D341Med (cell line): ENCODE results near the gene ZAP70.
A peak's percentile ranks its signal among the peaks of the same experiment; 100 is the strongest.
"Not testable (repeated sequence)": the region's sequence is repeated elsewhere in the genome, so short reads cannot be mapped to it uniquely, and the experiment has no call there.

ENCODE experiments used
- DNase-seq: peaks from one replicate; pipeline ENCODE4 v3.0.0; 2012; ENCODE audit warnings: low spot score

Gene ZAP70

DNA sequence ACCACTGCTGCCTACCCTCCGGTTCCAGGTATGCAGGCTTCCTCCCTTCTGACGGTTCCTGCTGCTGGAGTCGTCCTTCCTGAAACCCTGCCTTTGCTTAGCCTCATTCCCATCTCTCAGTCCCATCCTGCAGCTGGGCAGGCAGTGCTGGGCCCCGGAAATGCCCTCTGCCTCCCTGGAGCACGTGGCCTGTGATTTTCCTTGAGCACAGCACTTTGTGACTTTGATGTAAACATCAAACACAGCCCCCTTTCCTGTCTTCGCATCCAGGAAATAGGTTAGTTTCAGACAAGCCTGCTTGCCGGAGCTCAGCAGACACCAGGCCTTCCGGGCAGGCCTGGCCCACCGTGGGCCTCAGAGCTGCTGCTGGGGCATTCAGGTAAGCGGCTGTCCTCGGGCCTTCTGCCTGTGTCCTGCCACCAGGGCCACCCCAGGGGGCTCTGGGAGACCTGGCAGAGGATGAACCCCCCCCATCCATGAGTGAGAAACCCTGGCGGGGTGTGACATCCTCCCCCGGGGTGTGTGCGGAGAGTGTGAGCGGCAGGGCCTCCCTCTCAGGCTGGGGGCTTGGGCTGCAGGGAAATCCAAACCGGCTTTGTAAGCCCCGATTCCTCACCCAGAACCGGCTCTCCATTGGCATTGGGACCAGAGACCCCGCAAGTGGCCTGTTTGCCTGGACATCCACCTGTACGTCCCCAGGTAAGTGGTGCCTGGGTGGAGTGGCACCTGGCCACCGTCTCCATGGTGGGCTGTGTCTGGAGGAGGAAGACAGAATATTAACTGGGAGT, at the start of gene ZAP70:
Gene ZAP70, plus strand, starts transcription at position 281 of the 788 bp plus-strand sequence. CDS start 10,461 bp downstream, outside the sequence.
- no peak for DNase-seq

DNA sequence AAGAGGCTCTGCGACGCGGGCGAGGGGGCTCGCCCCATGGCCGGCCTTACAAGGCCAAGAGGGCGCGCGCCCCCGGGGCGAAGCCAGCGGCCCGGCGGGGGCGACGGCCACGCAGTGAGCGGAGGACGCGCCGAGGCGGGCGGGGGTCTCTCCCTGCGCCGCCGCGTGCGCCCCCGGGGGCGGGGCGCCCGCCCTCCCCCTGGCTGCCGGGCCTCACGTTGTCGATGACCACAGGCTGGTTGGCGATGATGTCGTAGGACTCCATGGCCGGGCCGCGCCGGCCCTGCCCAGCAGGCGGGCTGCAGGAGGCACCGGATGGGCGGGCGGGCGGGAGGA, 49.8 kb upstream of the ZAP70 start:
- no peak for DNase-seq

DNA sequence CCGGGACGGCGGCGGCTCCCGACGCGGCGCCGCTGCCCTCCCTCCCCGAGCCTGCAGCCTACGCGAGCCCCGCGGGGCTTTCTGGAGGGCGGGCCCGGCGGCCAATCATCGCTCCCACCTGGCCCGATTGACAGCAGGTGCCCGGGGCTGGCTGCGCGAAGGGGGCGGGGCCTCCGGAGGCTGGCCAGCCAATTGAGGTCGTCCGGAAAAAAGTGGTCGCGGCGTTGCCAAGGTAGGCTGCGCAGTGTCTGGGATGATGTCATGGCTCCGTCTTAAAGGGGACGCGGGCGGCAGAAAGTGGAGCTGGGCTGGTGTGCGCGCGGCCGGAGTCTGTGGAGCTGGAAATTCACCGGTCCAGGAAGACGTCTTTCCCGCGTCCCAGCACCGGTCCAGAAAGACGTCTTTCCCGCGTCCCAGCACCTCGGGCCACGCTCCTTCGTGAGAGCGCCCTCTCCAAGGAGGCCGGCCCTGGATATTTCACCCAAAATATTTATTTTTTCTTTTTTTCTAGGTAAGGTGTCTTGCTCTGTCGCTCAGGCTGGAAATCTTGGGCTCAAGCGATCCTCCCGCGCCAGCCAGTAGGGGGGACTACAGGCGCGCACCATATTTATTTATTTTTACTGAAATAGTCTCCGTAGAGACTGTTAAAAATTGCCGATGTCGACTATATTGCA, 49.3 kb upstream of the ZAP70 start, which contains the start of gene ACTR1B:
Gene ACTR1B, minus strand, starts transcription at position 83 of the 674 bp plus-strand sequence. CDS start 154 bp downstream, outside the sequence.
- DNase-seq, result peak; percentile 98

DNA sequence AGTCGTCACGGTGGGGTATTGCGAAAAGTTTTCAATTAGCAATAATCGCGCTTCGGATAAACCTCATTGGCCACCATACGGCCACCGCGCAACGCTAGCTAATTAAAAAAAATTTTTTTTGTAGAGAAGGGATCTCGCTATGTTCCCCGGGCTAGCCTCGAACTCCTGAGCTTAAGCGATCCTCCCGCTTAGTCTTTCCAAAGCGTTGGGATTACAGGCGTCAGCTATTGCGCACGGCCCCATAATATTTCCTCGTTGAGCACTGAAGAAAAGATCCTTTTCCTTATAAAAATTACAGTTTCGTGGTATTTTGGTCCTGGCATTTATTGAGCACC, 48.8 kb upstream of the ZAP70 start:
- DNase-seq, result no peak

DNA sequence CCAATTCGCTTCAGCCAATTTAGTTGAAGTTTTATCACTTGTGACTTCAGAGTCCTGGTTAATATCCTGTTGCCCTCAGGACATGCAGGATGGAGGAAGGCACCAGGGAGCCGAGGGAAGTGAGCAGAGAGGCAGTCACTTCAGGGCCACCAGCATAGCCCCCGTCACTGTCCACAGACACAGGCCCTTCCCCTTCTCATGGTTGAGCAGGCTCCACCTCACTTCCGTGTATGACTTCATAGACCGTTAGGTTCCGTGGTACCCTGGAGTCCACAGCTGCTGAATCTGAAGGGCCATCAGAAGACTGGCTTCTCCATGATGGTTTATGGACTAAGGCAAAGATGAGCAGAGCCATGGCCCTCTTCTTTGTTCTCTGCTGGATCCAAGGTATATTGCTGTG, 43.9 kb upstream of the ZAP70 start, which contains the start of gene C2orf92:
Gene C2orf92, plus strand, starts transcription at position 266 of the 400 bp plus-strand sequence. Its CDS starts 76 bp downstream, at position 342.
- DNase-seq, result no peak

DNA sequence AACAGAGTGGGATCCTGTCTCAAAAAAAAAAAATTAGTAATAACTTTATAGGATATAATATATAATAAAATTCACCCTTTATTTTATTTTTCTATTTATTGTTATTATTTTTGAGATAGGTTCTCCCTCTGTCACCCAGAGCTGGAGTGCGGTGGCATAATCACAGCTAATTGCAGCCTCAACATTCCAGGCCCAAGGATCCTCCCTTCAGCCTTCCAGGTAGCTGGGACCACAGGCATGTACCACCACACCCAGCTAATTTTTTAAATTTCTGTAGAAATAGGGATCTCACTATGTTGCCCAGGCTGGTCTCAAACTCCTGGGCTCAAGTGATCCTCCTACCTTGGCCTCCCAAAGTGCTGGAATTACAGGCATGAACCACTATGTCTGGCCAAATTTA, 42.9 kb upstream of the ZAP70 start:
- no peak for DNase-seq

DNA sequence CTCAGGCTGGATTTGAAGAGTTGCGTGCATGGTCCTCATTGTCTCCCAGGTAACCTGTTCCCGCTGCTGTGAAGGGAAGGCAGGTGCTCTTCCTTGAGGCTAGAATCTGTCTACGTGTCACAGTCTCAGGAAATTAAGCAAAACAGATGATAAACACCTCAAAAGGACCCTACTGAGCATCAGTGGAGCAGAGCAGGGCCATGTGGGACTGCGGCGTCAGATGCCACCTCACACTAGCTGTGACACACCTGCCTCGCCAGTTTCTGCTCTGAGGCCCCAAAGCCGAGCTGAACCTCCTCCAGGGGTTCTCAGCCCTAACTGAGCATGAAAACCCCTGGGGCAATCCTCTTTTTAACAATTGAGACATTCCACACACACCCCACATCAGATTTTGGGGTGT, 41.9 kb upstream of the ZAP70 start:
- DNase-seq, result no peak

DNA sequence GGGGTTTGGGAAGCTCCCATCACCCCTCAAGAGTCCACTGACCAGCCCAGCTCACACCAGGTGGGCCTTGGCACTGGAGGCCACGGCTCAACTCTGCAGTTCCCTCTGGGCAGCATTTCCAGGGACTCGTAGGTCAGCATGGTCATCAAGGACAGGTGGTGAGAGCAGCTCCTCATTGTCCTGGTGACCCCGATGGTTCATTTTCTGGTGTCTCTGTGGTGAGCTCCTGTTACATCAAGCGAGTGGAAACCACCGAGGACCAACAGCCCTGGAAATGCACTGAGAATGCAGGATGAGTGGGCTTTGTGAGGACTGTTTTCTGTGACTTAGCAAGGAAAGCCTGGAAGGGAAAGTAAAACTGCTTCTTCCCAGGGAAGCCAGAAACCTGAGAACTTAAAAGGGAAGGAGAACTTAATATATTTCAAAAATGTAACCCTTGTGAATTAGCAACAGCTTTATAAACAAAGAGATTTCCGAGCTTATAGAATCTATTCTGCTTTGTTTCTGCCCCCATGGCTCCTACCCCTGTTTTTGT, 40.7 kb upstream of the ZAP70 start:
- DNase-seq, result not testable (repeated sequence)

DNA sequence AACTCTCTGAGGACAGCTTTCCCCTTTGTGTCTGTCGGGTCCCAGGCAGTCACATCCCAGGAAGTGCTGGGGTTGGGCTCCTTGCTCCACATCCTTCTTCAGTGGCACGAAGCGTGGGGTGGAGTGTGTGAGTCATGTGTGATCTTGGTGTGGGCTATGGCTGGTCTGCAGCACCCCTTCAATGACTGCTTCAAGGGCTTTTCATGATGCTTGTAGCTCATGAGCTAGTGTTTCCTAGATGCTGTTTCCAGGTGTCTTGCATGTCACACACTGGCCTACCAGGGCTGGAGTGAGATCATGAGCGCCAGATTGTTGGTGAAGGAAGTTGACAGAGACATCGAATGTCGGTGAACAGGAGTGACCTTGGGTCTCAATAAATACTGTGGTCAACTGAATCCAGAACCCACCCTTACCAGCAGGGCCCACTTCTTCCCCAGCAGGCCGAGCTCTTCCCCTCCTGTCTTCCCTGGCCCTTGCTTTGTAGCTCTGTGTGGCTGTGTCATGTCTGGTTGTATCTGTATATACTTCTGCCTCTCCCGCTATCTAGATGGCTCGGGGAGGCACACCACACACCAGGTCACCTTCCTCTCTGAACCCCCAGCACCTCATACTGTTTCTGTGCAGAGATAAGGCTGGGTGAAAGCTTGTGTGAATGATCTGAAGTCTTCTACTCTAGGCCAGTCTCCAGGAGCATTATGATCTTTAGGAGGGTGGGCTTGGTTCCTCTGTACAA, 40.0 kb upstream of the ZAP70 start:
- DNase-seq, result no peak

DNA sequence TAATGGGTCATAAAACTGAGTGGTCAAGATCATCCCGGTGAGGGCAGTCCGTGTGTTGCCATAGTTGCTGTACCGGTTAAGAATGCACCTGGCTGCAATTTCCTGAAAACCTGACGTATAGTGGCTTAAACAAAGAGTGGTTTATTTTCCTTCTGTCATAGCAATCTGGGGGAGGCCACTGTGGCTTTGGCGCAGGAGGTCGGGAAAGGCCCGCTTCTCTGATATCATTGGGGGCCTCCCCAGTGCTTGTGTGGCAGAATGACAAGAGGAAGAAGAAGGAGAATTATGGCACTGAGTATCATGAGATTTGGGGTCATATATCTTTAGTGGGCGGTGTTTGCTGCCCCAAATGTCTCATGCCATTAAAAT, 39.5 kb upstream of the ZAP70 start:
- no peak for DNase-seq

DNA sequence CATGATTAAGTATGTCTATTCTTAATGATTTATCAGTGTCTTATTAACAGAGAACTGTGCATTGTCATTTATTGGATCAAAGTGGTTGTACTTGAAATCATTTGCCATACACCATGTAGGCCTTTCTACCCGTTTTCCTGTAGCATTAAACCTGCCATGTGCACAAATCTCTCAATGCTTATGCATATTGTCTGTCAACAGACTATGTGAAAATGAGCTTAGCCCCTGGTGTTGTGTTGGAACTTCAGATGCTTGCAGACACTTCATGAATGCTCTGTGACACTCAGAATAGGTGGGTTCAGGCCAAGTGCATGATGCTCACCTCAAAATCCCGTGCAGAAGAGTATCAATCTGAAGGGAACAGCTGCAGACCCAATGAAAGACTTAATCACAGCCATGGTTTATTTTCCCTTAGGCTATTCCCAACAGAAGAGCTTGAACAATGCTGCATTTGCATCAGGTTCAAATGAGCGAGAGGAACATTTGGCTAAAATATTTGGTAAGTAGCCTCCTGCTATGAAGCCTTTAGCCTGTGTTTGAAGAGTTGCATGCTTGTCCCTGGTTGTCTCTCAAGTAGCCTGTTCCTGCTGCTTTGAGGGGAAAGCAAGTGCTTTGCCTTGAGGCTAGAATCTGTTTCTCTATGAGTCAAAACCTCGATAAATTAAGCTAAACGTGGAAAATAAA, 37.8 kb upstream of the ZAP70 start:
- DNase-seq, result no peak

DNA sequence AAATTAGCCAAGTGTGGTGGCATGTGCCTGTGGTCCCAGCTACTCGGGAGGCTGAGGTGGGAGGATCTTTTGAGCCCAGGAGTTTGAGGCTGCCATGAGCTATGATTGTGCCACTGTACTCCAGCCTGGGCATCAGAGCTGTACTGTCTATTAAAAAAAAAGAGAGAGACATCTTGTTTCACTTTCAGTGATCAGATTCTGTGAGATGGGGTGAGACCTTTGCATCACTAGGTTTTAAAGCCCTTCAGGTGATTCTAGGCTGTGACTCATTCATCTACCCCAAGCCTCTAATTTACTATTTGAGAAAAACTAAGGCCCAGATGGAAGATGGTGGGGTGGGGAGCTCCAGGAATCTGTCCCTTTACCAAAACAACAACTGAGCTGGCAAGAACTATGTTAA, 36.8 kb upstream of the ZAP70 start:
- DNase-seq, result no peak

DNA sequence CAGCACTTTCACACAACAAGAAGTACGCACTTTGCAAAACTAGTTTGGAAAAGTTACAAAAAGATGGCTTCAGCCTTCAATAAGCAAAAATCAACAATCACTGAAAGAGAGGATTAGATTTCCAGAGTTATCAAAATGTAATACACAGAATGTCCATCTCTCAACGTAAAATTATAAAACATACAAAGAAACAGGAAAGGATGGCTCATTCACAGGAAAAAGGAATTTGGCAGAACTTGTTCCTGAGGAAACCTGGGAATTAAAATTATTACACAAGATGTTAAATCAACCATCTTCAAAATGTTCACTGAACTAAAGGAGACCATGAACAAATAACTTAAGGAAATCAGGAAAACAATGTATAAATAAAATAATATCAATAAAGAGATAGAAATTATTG, 35.9 kb upstream of the ZAP70 start:
- DNase-seq, result no peak

DNA sequence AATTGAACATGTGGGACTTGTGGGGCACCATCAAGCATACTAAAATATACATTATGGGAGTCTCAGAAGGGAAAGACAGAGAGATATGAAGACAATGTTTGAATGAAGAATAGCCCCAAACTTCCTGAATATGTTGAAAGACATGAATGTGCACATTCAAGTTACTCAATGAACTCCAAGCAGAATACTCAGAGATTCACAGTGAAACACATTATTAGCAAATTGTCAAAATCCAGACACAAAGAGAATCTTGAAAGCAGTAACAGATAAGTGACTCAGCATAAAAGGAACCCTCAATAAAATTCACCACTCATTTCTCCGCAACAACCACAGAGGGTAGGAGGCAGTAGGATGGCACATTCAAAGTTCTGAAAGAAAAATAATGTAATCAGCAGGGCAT, 35.1 kb upstream of the ZAP70 start:
- DNase-seq, result no peak

DNA sequence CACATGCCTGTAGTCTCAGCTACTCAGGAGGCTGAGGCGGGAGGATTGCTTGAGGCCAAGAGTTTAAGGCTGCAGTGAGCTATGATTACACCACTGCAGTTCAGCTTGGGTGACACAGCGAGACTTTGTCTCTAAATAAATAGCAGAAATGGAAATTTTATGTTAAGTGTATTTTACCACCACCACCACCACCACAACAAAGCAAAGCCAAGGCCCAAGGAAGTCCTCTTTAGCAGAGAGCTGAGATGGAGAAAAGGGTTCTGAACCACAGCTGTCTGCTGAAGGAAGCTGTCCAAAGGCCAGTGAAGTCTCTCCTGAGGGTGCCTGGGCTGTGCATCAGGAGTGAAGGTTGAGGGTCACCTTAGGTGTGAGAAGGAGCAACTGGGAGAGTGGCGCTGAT, 26.1 kb upstream of the ZAP70 start:
- DNase-seq, result not testable (repeated sequence)

DNA sequence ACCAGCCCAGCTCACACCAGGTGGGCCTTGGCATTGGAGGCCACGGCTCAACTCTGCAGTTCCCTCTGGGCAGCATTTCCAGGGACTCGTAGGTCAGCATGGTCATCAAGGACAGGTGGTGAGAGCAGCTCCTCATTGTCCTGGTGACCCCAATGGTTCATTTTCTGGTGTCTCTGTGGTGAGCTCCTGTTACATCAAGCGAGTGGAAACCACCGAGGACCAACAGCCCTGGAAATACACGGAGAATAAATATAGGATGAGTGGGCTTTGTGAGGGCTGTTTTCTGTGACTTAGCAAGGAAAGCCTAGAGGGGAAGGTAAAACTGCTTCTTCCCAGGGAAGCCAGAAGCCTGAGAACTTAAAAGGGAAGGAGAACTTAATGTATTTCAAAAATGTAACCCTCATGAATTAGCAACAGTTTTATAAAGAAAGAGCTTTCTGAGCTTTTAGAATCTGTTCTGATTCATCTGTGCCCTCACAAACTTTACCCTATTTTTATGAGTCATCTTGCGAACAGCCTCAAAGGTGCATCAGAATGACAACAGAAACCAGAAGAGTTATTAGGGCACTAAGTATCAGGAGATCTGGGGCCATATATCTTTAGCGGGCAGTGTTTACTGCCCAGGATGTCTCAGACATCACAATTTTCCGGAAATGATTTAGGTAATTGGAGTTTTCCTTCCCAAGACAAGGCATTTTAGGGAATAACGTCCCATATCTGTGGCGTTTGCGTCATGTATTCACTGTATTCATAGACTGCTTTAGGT, 25.1 kb upstream of the ZAP70 start:
- DNase-seq, result no peak

DNA sequence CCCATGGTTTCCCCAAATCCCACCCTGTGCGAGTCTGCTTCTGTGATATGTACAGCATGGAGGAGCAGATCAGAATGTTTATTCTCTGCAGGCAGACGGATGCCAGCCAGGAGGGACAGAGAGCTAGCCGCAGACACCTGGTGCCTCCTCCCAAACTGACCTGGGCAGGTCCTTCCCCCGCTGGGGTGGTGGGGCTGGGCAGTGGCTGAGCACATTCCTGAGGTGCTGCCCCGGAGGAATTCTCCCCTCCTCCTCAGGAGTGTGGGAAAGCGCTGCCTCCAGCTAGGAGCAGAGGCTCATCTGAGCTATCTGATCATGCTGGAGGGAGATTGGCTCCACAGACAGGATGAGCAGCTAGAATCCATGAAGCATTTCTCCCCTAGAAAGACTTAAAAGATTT, 22.2 kb upstream of the ZAP70 start:
- DNase-seq, result no peak

DNA sequence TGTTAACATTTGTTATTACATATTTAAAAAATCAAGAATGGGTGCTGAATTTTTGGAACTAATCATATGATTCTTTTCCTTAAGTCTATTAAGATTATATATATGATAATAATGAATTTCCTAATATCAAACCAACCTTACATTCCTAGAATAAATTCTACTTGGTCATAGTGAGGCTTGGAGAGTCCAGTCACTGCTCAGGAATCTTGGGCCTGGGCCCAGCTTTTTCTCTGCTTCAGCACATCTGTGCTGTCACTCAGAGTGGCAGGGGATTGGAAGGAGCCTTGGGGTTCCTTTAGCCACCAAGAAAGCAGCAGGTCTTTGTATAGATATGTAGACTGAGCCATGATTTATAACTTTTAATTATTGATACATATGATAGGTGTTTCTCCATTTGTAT, 19.9 kb upstream of the ZAP70 start:
- DNase-seq, result no peak

DNA sequence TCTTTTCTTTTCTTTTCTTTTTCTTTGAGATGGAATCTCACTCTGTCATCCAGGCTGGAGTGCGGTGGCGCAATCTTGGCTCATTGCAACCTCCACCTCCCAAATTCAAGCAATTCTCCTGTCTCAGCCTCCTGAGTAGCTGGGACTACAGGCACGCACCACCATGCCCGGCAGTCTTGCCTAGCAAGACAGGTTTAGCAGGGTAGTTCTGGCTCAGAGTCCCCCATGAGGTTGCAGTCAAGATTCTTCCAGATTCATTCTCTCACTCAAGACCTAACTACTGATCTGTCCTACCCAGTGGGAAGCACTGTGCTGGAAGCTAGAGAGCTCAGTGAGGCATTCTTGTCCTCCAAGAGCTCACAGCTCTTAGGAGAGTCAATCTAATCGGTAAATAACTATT, 17.6 kb upstream of the ZAP70 start:
- DNase-seq, result no peak

DNA sequence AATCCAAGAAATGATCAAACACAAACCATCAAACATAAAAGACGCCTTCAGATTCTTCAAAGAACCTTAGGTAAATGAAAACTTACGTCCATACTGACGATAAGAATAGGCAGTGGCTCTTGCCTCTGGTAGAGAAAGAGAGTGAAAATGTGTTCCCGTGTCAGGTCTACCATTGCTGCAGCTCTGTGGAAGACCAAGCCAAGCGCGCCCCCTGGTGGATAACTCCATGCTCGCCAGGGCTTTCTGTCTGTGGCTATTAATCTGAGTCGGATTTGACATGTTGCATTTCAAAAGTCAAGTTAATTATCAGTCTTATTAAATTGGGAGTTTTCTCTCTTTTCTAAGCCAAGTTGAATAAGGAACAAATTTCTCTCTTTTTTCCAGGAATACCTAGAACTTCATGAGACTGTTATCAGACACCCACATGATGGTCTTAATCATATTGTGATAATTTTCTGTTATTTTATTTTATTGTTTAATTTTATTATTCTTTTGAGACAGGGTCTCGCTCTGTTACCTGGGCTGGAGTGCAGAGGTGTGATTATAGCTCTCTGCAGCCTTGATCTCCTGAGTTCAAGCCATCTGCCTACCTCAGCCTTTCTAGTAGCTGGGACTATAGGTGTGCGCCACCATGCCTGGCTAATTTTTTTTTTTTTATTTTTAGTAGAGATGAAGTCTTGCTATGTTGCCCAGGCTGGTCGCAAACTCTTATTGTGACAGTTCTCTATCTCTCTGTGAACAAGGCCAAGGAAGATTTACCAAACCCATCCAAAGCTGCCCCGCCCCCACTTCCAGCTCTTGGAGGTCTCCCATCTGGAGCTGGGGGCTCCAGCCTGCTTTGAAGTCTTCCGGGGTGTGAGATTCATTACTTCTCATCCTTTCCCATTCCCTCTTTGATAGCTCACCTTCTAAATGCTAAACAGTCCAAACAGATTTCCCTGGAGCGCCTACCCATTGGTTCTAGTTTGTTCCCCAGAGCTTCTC, 15.8 kb upstream of the ZAP70 start:
- peak; percentile 79 for DNase-seq
